NK-92 (cell line): ENCODE measurements around the gene NFYA.
A peak's percentile ranks its signal among the peaks of the same experiment; 100 is the strongest.

Experiments used
- DNase-seq: peaks from one replicate; lab custom pipeline; 2025; ENCODE audit not compliant: unreplicated experiment; lab: John Stamatoyannopoulos, UW

The NFYA gene

DNA sequence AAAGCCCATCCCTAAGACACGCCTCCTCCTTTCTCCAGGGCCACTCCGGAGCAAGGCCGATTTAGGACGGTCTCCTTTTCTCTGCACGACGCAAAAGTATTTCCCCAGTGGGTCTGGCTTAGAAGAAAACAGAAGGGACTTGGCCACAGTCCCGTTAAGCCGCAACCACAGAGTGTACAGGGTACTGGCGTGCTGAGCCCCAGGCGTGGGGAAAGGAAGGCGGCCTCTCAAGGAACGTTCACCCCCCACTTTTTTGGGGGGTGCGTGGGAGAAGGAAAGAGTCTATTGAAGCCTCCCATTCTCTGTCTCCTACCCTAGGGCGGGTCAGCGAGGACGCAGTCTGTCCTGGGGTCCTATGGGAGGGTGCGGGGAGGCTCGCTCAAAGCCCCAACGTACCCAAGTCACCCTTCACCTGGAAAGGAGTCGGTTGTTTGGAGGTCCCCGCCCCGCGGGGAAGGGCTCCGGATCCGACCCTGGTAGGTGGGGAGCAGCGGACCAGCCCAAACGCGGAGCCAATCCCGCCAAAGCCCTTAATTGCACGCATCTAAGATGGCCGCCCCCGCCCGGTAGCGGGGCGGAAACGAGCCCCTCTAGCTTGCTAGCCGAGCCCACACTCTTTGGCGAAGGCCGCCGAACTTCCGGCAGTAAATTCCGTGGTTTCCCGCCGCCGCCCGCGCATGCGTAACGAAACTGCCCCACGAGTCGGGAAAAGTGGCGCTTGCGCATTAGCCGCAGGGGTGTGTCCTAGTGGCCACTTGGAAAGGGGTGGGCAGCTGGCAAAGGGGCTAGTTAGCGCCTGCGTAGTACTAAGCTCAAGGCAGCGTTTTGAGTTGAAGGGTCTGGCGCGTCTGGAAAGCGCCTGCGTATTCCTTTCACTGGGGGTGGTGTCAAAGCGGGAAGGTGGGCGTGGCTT lies 595 bp upstream of the NFYA start, which contains the start of gene OARD1:
TSS of gene OARD1 (minus strand) at position 434 of the 913 bp plus-strand sequence. CDS start 722 bp downstream, outside the sequence.
- peak; percentile 100 for DNase-seq

DNA sequence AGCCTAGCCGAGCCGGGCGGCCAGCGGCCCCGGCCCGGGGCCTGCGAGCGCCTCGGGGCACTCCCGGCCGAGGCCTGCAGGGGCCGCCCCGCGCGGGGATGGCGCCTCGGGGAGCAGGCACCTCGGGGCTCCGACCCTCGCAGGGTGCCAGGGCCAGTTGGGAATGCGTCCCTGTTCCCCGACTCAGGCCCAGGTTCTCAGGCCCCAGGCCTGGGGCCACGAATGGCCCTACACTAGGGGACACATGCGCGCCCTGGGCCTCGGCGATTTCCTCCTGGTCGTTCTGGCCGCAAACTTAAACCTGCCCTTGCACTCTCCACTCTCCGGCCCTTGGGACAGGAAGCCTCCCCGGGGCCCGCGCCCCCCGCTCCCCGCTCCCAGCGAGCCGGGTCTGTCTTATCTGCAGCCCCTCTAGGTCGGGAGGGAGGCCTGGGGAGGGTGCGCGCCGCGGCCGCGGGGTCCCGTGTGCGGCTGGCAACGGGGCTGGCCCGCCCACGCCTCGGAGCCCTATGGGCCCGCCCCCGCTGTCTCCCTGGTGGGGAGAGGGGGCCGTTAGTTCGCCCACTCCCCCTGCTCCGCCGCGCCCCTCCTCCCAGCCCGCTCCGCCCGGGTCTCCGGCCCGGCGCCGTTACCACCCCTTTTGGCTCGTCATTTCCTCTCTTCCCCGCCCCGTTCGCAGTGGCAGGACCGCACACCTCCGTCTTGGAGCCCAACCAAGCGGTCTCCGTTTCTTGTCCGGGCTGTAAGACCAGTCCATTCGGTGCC lies 611 bp downstream of the NFYA start:
- DNase-seq, result no peak

DNA sequence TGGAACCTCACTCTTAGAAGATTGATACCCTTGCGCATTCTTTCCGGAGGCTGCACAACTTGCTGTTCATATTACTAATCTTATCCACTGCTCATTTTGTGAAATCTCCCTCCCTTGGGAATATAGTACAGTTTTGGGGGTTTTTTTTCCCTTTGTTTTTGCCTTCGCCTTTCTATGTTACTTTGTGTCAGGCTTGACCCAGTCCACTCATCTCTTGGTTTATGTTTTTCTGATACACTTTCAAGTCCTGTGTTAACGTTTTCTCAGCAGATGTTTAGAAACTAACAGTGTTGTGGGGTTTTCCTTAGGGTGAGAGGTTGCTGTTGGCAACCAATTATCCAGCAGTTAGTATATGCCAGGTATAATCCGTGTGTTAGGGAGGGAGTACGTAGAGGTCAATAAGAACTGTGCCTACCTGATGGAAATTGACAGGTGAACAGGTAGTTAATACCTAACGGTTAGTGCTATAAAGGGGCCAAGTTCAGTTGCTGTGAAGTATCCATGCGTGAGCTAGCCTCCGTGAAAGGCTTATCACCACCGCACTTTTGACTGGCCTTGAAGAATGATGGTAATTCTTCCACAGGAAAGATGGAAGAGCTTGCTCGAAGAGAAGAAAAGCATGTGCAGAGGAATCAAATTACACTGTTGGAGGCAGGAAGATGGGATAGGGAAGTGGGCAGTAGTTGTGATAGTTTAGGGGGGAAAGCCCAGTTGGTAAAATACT lies 1.4 kb downstream of the NFYA start:
- no peak for DNase-seq

- DNase-seq, result no peak
These were observed 2.1 kb downstream of the NFYA start for GRCh38 chr6:41074692-41075436.

GRCh38 chr6:41075651-41076626 lies 3.2 kb downstream of the NFYA start:
- no peak for DNase-seq

- no peak for DNase-seq
These were observed 4.8 kb downstream of the NFYA start for GRCh38 chr6:41077536-41077935.

DNA sequence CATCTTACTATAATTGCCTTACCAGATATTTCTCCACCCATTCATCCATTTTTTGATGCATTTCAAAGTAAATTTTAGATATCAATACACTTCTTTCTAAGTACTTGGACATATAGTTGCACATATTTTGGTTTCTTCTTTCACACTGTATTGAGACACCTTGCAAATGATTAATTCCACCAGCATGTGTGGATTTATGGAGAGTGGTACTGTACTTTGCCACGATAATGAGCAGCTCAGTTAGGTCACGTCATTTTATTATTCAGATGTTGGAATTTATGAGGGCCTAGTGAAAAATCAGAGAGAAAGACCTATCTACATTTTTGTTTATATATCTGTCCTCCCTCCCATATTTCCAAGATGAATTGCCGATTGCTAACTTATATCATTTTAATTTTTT lies 5.3 kb downstream of the NFYA start:
- DNase-seq, result no peak

- no peak for DNase-seq
These were observed 6.3 kb downstream of the NFYA start for GRCh38 chr6:41079080-41079479.

GRCh38 chr6:41080621-41081020 lies 7.8 kb downstream of the NFYA start:
- no peak for DNase-seq

DNA sequence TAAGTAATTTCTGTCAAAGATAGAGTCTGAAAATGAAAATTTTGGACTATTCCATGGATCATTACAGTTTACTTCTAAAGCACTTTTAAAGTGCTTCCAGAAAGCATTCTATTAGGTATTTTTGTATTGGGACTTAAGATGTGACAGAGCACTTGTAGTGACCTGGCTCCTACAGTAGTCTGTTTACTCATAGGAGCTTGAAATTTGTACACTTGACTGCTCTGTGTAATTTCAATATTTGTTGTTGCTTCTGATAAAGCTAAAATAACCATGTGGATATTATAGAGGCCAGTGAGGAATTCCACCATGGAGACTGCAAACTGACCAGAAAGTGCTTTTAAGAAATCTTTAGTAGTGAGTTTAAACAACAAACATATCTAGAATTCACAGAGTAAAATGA lies 10.3 kb downstream of the NFYA start:
- no peak for DNase-seq

DNA sequence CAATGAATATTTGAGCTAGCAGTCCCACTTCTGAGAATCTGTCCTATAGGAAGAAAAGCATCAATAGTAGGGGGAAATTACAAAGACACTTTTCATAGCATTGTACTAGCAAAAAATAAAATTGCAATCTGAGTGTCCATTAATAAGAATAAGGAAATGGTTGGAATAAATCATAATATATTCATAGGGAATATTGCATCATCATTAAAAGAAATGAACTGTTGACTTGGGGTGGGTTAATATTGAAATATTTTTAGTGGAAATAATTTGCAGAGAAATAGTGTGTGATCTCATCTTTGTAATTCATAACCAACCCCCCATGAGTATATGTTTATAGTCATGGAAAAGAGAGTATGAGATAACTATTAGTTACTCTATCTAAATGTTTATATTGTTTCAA lies 12.4 kb downstream of the NFYA start:
- DNase-seq, result no peak

DNA sequence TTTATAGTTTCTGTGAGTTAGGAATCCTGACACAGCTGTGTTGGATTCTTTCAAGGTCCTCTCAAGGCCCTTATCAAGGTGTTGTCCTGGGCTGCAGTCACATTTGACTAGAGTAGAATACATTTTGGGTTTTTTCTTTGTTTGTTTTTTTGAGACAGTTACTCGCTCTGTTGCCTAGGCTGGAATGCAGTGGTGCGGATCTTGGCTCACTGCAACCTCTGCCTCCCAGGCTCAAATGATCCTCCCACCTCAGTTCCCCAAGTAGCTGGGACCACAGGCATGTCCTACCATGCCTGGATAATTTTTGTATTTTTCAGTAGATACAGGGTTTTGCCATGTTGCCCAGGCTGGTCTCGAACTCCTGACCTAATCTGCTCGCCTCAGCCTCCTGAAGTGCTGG lies 15.7 kb downstream of the NFYA start:
- no peak for DNase-seq

- no peak for DNase-seq
These were observed 18.3 kb downstream of the NFYA start for GRCh38 chr6:41090841-41091761.

- DNase-seq, result no peak
These were observed 19.8 kb downstream of the NFYA start for GRCh38 chr6:41092421-41093140.

DNA sequence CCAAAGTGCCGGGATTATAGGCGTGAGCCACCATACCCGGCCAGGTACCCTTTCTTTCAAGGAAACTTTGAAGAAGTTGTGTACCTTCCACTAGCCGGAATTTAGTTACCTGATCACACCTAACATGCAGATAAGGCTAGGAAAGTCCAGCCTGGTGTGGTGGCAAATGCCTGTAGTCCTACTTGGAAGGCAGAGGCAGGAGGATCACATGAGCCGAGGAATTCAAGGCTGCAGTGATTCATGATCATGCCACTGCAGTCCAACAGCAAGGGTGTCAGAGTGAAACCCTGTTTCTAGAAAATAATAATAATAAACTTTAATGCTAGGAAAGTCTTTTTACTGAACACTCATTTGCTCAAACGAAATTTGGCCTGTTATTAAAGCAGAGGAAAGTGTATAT lies 21.0 kb downstream of the NFYA start:
- no peak for DNase-seq

- DNase-seq, result no peak
These were observed 24.8 kb downstream of the NFYA start for GRCh38 chr6:41097467-41098090.

- no peak for DNase-seq
These were observed 25.6 kb downstream of the NFYA start for GRCh38 chr6:41098366-41098765.
